ENCODE measurements around the gene SPINK6.

GRCh38 chr5:148259288-148259687 is 56.4 kb downstream of the SPINK6 start:
- no peak for TF ChIP-seq CTCF (IDR thresholded peaks at IDR 0.05)
- no peak for TF ChIP-seq POLR2AphosphoS5 (IDR thresholded peaks at IDR 0.05)
- no peak for TF ChIP-seq POLR2A (IDR thresholded peaks at IDR 0.05)
